Measurements from ENCODE around the gene SLC66A2. TPM values are rescaled to one million over a fixed set of nuclear protein-coding genes. Genes with fewer than 3 reads are reported as not detected.

Gene SLC66A2
- total and polyA plus RNA-seq, 2 experiments from 2014 or later, result 33.1 to 67.0 TPM

DNA sequence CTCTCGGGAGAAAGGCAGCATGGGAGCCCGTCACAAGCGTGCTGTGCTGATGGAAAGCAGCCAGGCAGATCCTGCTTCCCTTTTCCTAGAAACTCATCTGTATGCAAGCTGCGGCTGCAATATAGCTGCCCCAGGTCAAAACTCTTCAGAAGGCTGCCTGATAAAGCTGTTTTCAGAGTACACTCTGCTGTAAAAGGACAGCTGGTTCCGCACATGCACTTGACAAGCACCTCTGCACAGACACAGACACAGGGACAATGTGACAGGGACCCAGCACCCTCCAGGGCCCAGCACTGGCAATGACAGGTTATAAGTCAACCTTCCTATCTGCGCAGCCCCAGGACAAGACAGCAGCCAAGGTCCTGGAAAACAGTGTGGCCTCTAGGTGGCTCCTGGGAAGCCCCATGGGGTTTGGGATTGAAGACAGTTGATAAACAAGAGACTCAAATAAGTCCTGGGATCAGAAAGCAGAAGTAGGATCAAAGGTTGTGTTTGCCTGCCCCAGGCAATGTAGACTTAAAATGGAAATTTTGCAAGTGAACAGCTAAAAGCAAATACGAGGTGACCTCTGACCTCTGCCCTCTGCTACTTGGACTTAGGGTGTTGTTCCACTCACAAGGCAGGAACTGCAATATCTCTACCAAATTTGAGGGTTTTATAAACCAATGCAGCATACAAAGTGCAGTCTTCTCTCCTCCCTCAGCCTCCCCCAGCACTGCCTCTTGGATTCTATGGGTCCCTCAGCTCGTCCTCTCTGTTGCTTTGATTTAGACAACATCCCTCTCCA lies 16.9 kb downstream of the SLC66A2 start:
- H2AFZ ChIP-seq, result no peak overlapping the region
- peaks cover 16% of the 10 kb centered on the region; the same call in 1 of the 2 replicates for H3F3A ChIP-seq (ENCODE audit: insufficient read depth)
- H4K20me1 ChIP-seq (ENCODE audit: insufficient read depth), result peaks cover 4% of the 10 kb centered on the region
- peaks cover 30% of the 10 kb centered on the region for H3K36me3 ChIP-seq (ENCODE audit: low read depth)
- H3K9me2 ChIP-seq (ENCODE audit: insufficient read depth), result no peaks in the 10 kb centered on the region
- H3K4me2 ChIP-seq (ENCODE audit: unreplicated experiment), result no peak overlapping the region
- no peaks in the 10 kb centered on the region for H3K27me3 ChIP-seq (replicated peaks; ENCODE audit: insufficient read depth)
- WGBS, 2 experiments (ENCODE audit: low coverage in 1 of 2, low lambda C conversion rate in 2 of 2, missing lambda C conversion rate in 2 of 2), result 98% methylated on average over 8 of the region's 8 CpGs
- no peak overlapping the region for H3K4me3 ChIP-seq
- H3K27ac ChIP-seq, result no peak overlapping the region
- no peak overlapping the region for H3K9ac ChIP-seq
- TF ChIP-seq EZH2phosphoT487 (IDR thresholded peaks at IDR 0.05; ENCODE audit: insufficient read depth, low read depth) (no peak), EZH2 (IDR thresholded peaks at IDR 0.05; ENCODE audit: insufficient read depth, poor library complexity, severe bottlenecking) (no peak)
- no peak for DNase-seq
- H3K4me1 ChIP-seq (ENCODE audit: insufficient read depth), result peaks cover 3% of the 10 kb centered on the region; the same call in 1 of the 2 replicates
- H3K9me3 ChIP-seq (ENCODE audit: low read depth), result peaks cover 10% of the 10 kb centered on the region
- H3K79me2 ChIP-seq (ENCODE audit: insufficient read depth), result peaks cover 99% of the 10 kb centered on the region
- in situ Hi-C loops (cut with MboI), result no loop called here

DNA sequence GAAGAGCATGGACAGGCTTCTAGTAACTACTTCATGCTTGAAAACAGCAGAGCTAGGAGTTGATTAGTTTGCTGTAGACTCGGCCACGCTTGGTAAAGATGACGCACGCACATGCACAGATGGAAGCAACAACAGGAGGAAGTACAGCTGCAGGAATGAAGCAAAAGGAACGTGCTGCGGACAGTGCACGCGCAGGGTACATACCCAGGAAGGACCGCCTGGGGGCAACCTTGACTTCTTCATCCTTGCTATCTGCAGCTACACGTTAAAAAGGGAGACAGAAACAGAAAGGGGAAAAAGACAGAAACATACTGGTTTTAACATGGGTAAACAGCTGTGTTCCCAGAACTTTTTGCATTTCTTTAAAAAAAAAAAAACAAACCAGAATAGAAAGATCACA lies 17.7 kb downstream of the SLC66A2 start:
- Histone ChIP-seq H3K4me2 (ENCODE audit: unreplicated experiment) (no peak overlapping the region), H3K27ac (no peak overlapping the region), H3F3A (ENCODE audit: insufficient read depth) (peaks cover 16% of the 10 kb centered on the region; the same call in 1 of the 2 replicates), H3K4me1 (ENCODE audit: insufficient read depth) (no peaks in the 10 kb centered on the region), H3K27me3 (replicated peaks; ENCODE audit: insufficient read depth) (no peaks in the 10 kb centered on the region), H3K9me3 (ENCODE audit: low read depth) (peaks cover 10% of the 10 kb centered on the region), H3K79me2 (ENCODE audit: insufficient read depth) (peaks cover 100% of the 10 kb centered on the region), H3K9me2 (ENCODE audit: insufficient read depth) (no peaks in the 10 kb centered on the region), H3K9ac (no peak overlapping the region), H4K20me1 (ENCODE audit: insufficient read depth) (peaks cover 10% of the 10 kb centered on the region), H3K4me3 (no peak overlapping the region), H3K36me3 (ENCODE audit: low read depth) (peaks cover 32% of the 10 kb centered on the region), H2AFZ (no peak overlapping the region)
- DNase-seq, result no peak
- TF ChIP-seq EZH2phosphoT487 (IDR thresholded peaks at IDR 0.05; ENCODE audit: insufficient read depth, low read depth), result no peak
- no peak for TF ChIP-seq EZH2 (IDR thresholded peaks at IDR 0.05; ENCODE audit: insufficient read depth, poor library complexity, severe bottlenecking)
- 92 to 95% methylated on average over 10 of the region's 10 CpGs for WGBS, 2 experiments (ENCODE audit: low coverage in 1 of 2, low lambda C conversion rate in 2 of 2, missing lambda C conversion rate in 2 of 2)
- in situ Hi-C loops (cut with MboI), result no loop called here

DNA sequence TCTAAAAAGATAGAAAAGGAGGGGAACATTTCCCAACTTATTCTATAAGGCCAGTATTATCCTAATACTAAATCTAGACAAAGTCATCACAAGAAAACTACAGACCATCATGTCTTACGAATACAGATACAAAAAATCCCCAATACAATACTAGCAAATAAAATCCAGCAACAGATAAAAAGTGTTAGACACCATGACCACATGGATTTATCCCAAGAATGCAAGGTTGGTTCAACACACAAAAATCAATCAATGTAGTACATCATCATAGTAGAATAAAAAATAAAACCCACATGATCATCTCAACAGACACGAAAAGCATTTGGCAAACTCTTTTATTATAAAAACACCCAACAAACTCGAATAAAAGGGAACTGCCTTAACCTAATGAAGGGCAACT lies 18.5 kb downstream of the SLC66A2 start:
- H3K36me3 ChIP-seq (ENCODE audit: low read depth), result peaks cover 32% of the 10 kb centered on the region
- in situ Hi-C loops (cut with MboI), result no loop called here
- H3K9me3 ChIP-seq (ENCODE audit: low read depth), result peaks cover 10% of the 10 kb centered on the region
- 96 to 97% methylated on average over 3 of the region's 3 CpGs for WGBS, 2 experiments (ENCODE audit: low coverage in 1 of 2, low lambda C conversion rate in 2 of 2, missing lambda C conversion rate in 2 of 2)
- H3F3A ChIP-seq (ENCODE audit: insufficient read depth), result peaks cover 16% of the 10 kb centered on the region; the same call in 1 of the 2 replicates
- peaks cover 100% of the 10 kb centered on the region for H3K79me2 ChIP-seq (ENCODE audit: insufficient read depth)
- no peak overlapping the region for H3K9ac ChIP-seq
- TF ChIP-seq EZH2phosphoT487 (IDR thresholded peaks at IDR 0.05; ENCODE audit: insufficient read depth, low read depth), result no peak
- no peak for TF ChIP-seq EZH2 (IDR thresholded peaks at IDR 0.05; ENCODE audit: insufficient read depth, poor library complexity, severe bottlenecking)
- no peak overlapping the region for H3K4me3 ChIP-seq
- peaks cover 9% of the 10 kb centered on the region for H4K20me1 ChIP-seq (ENCODE audit: insufficient read depth)
- H3K4me1 ChIP-seq (ENCODE audit: insufficient read depth), result no peaks in the 10 kb centered on the region
- DNase-seq, result no peak
- H3K9me2 ChIP-seq (ENCODE audit: insufficient read depth), result no peaks in the 10 kb centered on the region
- H3K27ac ChIP-seq, result no peak overlapping the region
- no peak overlapping the region for H3K4me2 ChIP-seq (ENCODE audit: unreplicated experiment)
- no peaks in the 10 kb centered on the region for H3K27me3 ChIP-seq (replicated peaks; ENCODE audit: insufficient read depth)
- no peak overlapping the region for H2AFZ ChIP-seq

DNA sequence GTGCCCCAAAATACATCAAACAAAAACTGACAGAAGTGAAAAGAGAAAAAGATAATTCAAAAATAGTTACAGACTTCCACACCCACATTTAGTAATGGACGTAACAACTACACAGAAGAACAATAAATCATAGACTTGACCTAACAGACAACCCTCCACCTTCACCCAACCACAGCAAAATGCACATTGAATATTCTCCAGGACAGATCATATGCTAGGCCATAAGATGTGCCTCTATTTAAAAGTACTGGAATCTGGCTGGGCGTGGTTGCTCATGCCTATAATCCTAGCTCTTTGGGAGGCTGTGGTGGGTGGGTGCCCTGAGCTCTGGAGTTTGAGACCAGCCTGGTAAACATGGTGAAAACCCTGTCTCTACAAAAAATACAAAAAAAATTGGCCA lies 20.0 kb downstream of the SLC66A2 start:
- Histone ChIP-seq H3K4me1 (ENCODE audit: insufficient read depth) (no peaks in the 10 kb centered on the region), H3K27me3 (replicated peaks; ENCODE audit: insufficient read depth) (no peaks in the 10 kb centered on the region), H3K9me2 (ENCODE audit: insufficient read depth) (no peaks in the 10 kb centered on the region), H3K79me2 (ENCODE audit: insufficient read depth) (peaks cover 100% of the 10 kb centered on the region), H3K4me2 (ENCODE audit: unreplicated experiment) (no peak overlapping the region), H2AFZ (no peak overlapping the region), H3K27ac (no peak overlapping the region), H4K20me1 (ENCODE audit: insufficient read depth) (peaks cover 6% of the 10 kb centered on the region), H3K9me3 (ENCODE audit: low read depth) (peaks cover 10% of the 10 kb centered on the region), H3K4me3 (no peak overlapping the region), H3K9ac (no peak overlapping the region), H3F3A (ENCODE audit: insufficient read depth) (peaks cover 16% of the 10 kb centered on the region; the same call in 1 of the 2 replicates), H3K36me3 (ENCODE audit: low read depth) (peaks cover 32% of the 10 kb centered on the region)
- 96% methylated on average over 2 of the region's 2 CpGs for WGBS, 2 experiments (ENCODE audit: low coverage in 1 of 2, low lambda C conversion rate in 2 of 2, missing lambda C conversion rate in 2 of 2)
- DNase-seq, result no peak
- in situ Hi-C loops (cut with MboI), result no loop called here
- TF ChIP-seq EZH2phosphoT487 (IDR thresholded peaks at IDR 0.05; ENCODE audit: insufficient read depth, low read depth) (no peak), EZH2 (IDR thresholded peaks at IDR 0.05; ENCODE audit: insufficient read depth, poor library complexity, severe bottlenecking) (no peak)

Measured in GM23248 (cell line).